Muscle layer of duodenum (tissue), 2 donors: Measurements from ENCODE around the gene PHF1.
A peak's percentile ranks its signal among the peaks of the same experiment; 100 is the strongest.

Source experiments
- H3K27ac ChIP-seq: one replicate; pipeline ENCODE4 v1.7.0; 2013; ENCODE audit warnings: mild to moderate bottlenecking, low read length
- H3K27me3 ChIP-seq: one replicate; pipeline ENCODE4 v1.7.0; 2013; ENCODE audit warnings: low read depth, mild to moderate bottlenecking, control low read depth, low read length
- H3K36me3 ChIP-seq, 2 donors: one replicate each; pipeline ENCODE4 v1.7.0; 2013; ENCODE audit warnings: low read length in 2 of 2, control low read depth in 1 of 2, mild to moderate bottlenecking in 1 of 2; ENCODE audit not compliant: insufficient read depth in 2 of 2, control insufficient read depth in 1 of 2
- H3K4me1 ChIP-seq, 2 donors: one replicate each; pipeline ENCODE4 v1.7.0; 2013; ENCODE audit warnings: low read length in 2 of 2, mild to moderate bottlenecking in 2 of 2, control low read depth in 1 of 2, moderate library complexity in 1 of 2; ENCODE audit not compliant: insufficient read depth in 2 of 2, control insufficient read depth in 1 of 2
- H3K4me3 ChIP-seq, 2 donors: one replicate each; pipeline ENCODE4 v1.7.0; 2013; ENCODE audit warnings: low read length in 2 of 2, low read depth in 1 of 2, mild to moderate bottlenecking in 1 of 2
- H3K9me3 ChIP-seq, 2 donors: one replicate each; pipeline ENCODE4 v1.7.0; 2013; ENCODE audit warnings: low read length in 2 of 2, control low read depth in 1 of 2, mild to moderate bottlenecking in 1 of 2; ENCODE audit not compliant: control insufficient read depth in 1 of 2
- donor health status: healthy.

Gene PHF1

GRCh38 chr6:33453393-33454008, 42.7 kb downstream of the PHF1 start:
- H3K27me3 ChIP-seq = no peaks in the 10 kb centered on the region
- peak overlapping the region; percentile 78 for H3K27ac ChIP-seq

DNA sequence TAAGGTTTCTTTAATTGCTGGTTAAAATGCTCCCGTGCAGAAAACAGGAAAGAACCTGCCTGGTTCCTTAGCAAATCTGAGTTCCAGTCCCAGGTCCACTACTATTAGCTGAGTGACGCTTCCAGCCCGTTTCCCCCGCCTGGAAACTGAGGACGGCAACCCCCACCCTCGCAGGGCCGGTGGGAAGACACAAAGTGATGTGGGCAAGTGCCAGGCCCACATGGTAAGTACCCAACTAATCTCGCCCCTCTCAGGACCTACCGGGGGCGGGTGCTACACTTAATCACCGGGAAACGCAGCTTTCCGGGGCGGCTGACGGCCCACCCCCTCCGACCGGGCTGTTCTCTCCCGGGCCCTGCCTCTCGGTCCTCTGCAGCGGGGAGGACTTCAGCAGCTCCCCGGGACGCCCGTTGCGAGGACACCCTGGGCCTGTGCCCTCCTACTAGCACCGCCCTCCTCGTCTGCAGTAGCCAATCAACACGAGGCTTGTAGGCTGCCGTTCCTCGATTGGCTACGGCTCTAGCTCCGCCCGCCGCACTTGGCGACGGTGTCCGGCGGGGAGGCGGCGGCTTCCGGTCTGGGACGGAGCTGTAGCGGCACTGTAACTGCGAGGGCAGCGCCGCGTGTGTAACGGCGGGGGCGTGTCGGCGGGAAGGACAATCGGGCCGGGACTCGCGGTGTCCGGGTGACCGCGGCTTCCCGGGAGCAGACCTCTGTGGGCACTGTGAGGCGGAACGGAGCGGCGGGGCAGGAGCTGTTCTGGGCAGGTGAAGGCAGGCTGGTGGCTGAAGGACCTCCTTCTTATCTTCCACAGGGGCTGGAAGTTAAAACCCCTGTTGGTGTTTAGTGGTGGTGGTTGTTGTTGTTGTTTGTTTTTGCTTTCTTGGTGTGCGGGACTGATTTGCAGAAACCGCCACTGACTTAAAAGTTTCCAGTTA, 43.5 kb downstream of the PHF1 start, which contains the start of gene ZBTB9:
TSS of gene ZBTB9 (plus strand) at position 568 of the 938 bp plus-strand sequence. CDS start 525 bp downstream, outside the sequence.
- no peaks in the 10 kb centered on the region for H3K9me3 ChIP-seq
- peak within 1 kb of the TSS; percentile 78 for H3K27ac ChIP-seq
- no peaks in the 10 kb centered on the region for H3K27me3 ChIP-seq
- peaks cover 5 to 14% of the 10 kb centered on the region in 2 donors for H3K36me3 ChIP-seq
- H3K4me3 ChIP-seq = peak within 1 kb of the TSS; percentile 77 to 95
- H3K4me1 ChIP-seq = peaks cover 8 to 21% of the 10 kb centered on the region in 2 donors

More at GRCh38 chr6:33453393-33454008, 42.7 kb downstream of the PHF1 start:
- Histone ChIP-seq H3K4me3 (peak overlapping the region; percentile 77 to 95), H3K4me1 (peaks cover 8 to 21% of the 10 kb centered on the region in 2 donors), H3K9me3 (no peaks in the 10 kb centered on the region), H3K36me3 (peaks cover 5 to 14% of the 10 kb centered on the region in 2 donors)

GRCh38 chr6:33455051-33455450, 44.2 kb downstream of the PHF1 start:
- Histone ChIP-seq H3K4me1 (peaks cover 8 to 21% of the 10 kb centered on the region in 2 donors), H3K27ac (peak overlapping the region; percentile 37), H3K36me3 (peaks cover 5 to 14% of the 10 kb centered on the region in 2 donors), H3K9me3 (no peaks in the 10 kb centered on the region), H3K27me3 (no peaks in the 10 kb centered on the region), H3K4me3 (peak overlapping the region; percentile 77 to 95)

- Histone ChIP-seq H3K9me3 (no peaks in the 10 kb centered on the region), H3K27ac (no peak overlapping the region), H3K27me3 (no peaks in the 10 kb centered on the region), H3K36me3 (peaks cover 5 to 14% of the 10 kb centered on the region in 2 donors), H3K4me3 (no peak overlapping the region), H3K4me1 (peaks cover 8 to 21% of the 10 kb centered on the region in 2 donors)
These were observed 45.3 kb downstream of the PHF1 start for GRCh38 chr6:33456156-33456555.

DNA sequence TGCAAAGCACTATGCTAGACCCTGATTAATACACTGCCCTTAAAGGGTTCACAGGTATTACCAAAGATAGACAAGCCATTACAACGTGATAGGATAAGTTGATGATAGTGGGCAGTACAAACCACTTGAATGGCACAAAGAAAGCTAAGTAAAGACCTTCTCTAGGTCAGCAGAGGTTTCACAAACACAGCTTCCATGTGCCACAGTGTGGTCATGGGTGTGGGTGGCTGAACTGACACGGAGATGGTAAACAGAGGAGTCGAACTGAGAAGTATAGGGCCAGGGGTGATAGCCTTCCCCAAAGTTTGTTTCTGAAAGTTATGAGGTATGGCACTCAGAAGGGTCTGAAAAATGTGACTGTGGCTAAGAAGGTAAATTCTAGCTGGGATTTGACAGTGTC, 47.9 kb downstream of the PHF1 start:
- Histone ChIP-seq H3K4me1 (peaks cover 8 to 10% of the 10 kb centered on the region in 2 donors), H3K27me3 (no peaks in the 10 kb centered on the region), H3K9me3 (no peaks in the 10 kb centered on the region), H3K27ac (no peak overlapping the region), H3K36me3 (peaks cover 5 to 14% of the 10 kb centered on the region in 2 donors), H3K4me3 (no peak overlapping the region)

DNA sequence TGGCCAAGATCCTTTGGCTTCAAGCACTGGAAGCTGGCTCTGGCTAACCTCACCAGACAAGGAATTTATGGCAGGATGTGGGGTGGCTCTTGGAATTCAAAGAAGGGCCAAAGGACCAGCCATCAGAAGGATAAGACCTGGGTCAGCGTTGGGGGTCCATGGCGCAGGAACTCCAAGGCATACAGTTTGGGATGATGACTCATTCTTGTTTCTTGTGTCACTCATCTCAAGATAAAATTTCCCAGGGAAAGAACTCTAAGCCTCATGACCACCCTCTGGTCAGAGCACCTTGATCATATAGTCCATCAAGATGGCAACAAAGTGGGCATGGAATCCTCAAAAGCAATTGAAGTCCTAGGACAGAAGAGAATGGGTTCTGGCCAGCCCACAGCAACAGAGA, 48.4 kb downstream of the PHF1 start:
- H3K4me1 ChIP-seq = peaks cover 8 to 10% of the 10 kb centered on the region in 2 donors
- H3K27ac ChIP-seq = no peak overlapping the region
- no peak overlapping the region for H3K4me3 ChIP-seq
- H3K9me3 ChIP-seq = no peaks in the 10 kb centered on the region
- peaks cover 5 to 14% of the 10 kb centered on the region in 2 donors for H3K36me3 ChIP-seq
- H3K27me3 ChIP-seq = no peaks in the 10 kb centered on the region
